ENCODE data around the gene SIPA1L3. TPM values are rescaled to one million over a fixed set of nuclear protein-coding genes. Genes with fewer than 3 reads are reported as not detected.

Gene SIPA1L3
- polyA plus RNA-seq, 6 donors from 2014 or later: 9.2 to 43.0 (median 19.5) TPM

GRCh38 chr19:38155453-38155852 is 248.4 kb downstream of the SIPA1L3 start:
- peak overlapping the region in 1 of 6 donors; percentile 67 for H3K27ac Mint-ChIP-seq

GRCh38 chr19:38158730-38159129 is 251.7 kb downstream of the SIPA1L3 start:
- H3K27me3 Mint-ChIP-seq: no peaks in the 10 kb centered on the region
- H3K27ac Mint-ChIP-seq: peak overlapping the region in 1 of 6 donors; percentile 66
- DNase-seq: no peak
- no peak for ATAC-seq (ENCODE audit: low read depth in 2 of 2)
- H3K36me3 Mint-ChIP-seq: peaks cover 13 to 36% of the 10 kb centered on the region in 2 donors
- peaks cover 0 to 7% (median 0%) of the 10 kb centered on the region in 3 donors for H3K4me1 Mint-ChIP-seq
- peaks cover 0 to 6% (median 0%) of the 10 kb centered on the region in 7 donors for H3K9me3 Mint-ChIP-seq
- H3K4me3 Mint-ChIP-seq: peak overlapping the region in 1 of 8 donors; percentile 15

More at GRCh38 chr19:38155453-38155852, 248.4 kb downstream of the SIPA1L3 start:
- no peak for ATAC-seq (ENCODE audit: low read depth in 2 of 2)
- H3K4me1 Mint-ChIP-seq: peaks cover 0 to 3% (median 0%) of the 10 kb centered on the region in 3 donors
- H3K9me3 Mint-ChIP-seq: no peaks in the 10 kb centered on the region
- DNase-seq: no peak
- peaks cover 9 to 33% of the 10 kb centered on the region in 2 donors for H3K36me3 Mint-ChIP-seq
- no peaks in the 10 kb centered on the region for H3K27me3 Mint-ChIP-seq
- no peak overlapping the region for H3K4me3 Mint-ChIP-seq

- no peak for DNase-seq
- peaks cover 13 to 45% of the 10 kb centered on the region in 2 donors for H3K36me3 Mint-ChIP-seq
- no peak overlapping the region for H3K27ac Mint-ChIP-seq
- no peaks in the 10 kb centered on the region for H3K27me3 Mint-ChIP-seq
- peaks cover 0 to 15% (median 0%) of the 10 kb centered on the region in 3 donors for H3K4me1 Mint-ChIP-seq
- H3K4me3 Mint-ChIP-seq: peak overlapping the region in 1 of 8 donors; percentile 15
- no peak for ATAC-seq (ENCODE audit: low read depth in 2 of 2)
- peaks cover 0 to 6% (median 0%) of the 10 kb centered on the region in 7 donors for H3K9me3 Mint-ChIP-seq
Measured at GRCh38 chr19:38162094-38162493, 255.1 kb downstream of the SIPA1L3 start.

- H3K4me3 Mint-ChIP-seq: peak overlapping the region in 2 of 8 donors; percentile 15 to 33
- ATAC-seq (ENCODE audit: low read depth in 2 of 2): no peak
- peak overlapping the region in 2 of 6 donors; percentile 27 to 47 for H3K27ac Mint-ChIP-seq
- DNase-seq: no peak
- peaks cover 0 to 6% (median 0%) of the 10 kb centered on the region in 7 donors for H3K9me3 Mint-ChIP-seq
- peaks cover 13 to 41% of the 10 kb centered on the region in 2 donors for H3K36me3 Mint-ChIP-seq
- no peaks in the 10 kb centered on the region for H3K27me3 Mint-ChIP-seq
- peaks cover 0 to 12% (median 0%) of the 10 kb centered on the region in 3 donors for H3K4me1 Mint-ChIP-seq
Measured at GRCh38 chr19:38162632-38163031, 255.6 kb downstream of the SIPA1L3 start.

- ATAC-seq (ENCODE audit: low read depth in 2 of 2): no peak
- H3K27me3 Mint-ChIP-seq: no peaks in the 10 kb centered on the region
- H3K9me3 Mint-ChIP-seq: peaks cover 0 to 6% (median 0%) of the 10 kb centered on the region in 7 donors
- H3K4me3 Mint-ChIP-seq: peak overlapping the region in 1 of 8 donors; percentile 32
- H3K27ac Mint-ChIP-seq: peak overlapping the region in 3 of 6 donors; percentile 63 to 81 (median 68)
- no peak for DNase-seq
- peaks cover 0 to 12% (median 0%) of the 10 kb centered on the region in 3 donors for H3K4me1 Mint-ChIP-seq
- H3K36me3 Mint-ChIP-seq: peaks cover 4 to 30% of the 10 kb centered on the region in 2 donors
Measured at GRCh38 chr19:38163419-38164290, 256.6 kb downstream of the SIPA1L3 start.

GRCh38 chr19:38164526-38164925 is 257.5 kb downstream of the SIPA1L3 start:
- DNase-seq (no peak), ATAC-seq (ENCODE audit: low read depth in 2 of 2) (no peak)
- H3K9me3 Mint-ChIP-seq: peaks cover 0 to 6% (median 0%) of the 10 kb centered on the region in 7 donors
- no peaks in the 10 kb centered on the region for H3K27me3 Mint-ChIP-seq
- peaks cover 4 to 26% of the 10 kb centered on the region in 2 donors for H3K36me3 Mint-ChIP-seq
- H3K4me1 Mint-ChIP-seq: peaks cover 0 to 12% (median 0%) of the 10 kb centered on the region in 3 donors
- peak overlapping the region in 1 of 8 donors; percentile 60 for H3K4me3 Mint-ChIP-seq
- peak overlapping the region in 1 of 6 donors; percentile 78 for H3K27ac Mint-ChIP-seq

GRCh38 chr19:38165335-38165734 is 258.3 kb downstream of the SIPA1L3 start:
- no peak for DNase-seq
- no peak overlapping the region for H3K4me3 Mint-ChIP-seq
- peaks cover 0 to 12% (median 0%) of the 10 kb centered on the region in 3 donors for H3K4me1 Mint-ChIP-seq
- ATAC-seq (ENCODE audit: low read depth in 2 of 2): no peak
- no peak overlapping the region for H3K27ac Mint-ChIP-seq
- no peaks in the 10 kb centered on the region for H3K27me3 Mint-ChIP-seq
- H3K36me3 Mint-ChIP-seq: peaks cover 4 to 26% of the 10 kb centered on the region in 2 donors
- peaks cover 0 to 6% (median 0%) of the 10 kb centered on the region in 7 donors for H3K9me3 Mint-ChIP-seq

- Mint-ChIP-seq H3K4me3 (no peak overlapping the region), H3K27me3 (no peaks in the 10 kb centered on the region), H3K9me3 (peaks cover 0 to under 1% (median 0%) of the 10 kb centered on the region in 7 donors), H3K36me3 (peaks cover 7 to 31% of the 10 kb centered on the region in 2 donors), H3K4me1 (peaks cover 3 to 18% (median 12%) of the 10 kb centered on the region in 3 donors), H3K27ac (no peak overlapping the region)
- ATAC-seq (ENCODE audit: low read depth in 2 of 2) (no peak), DNase-seq (no peak)
Measured at GRCh38 chr19:38168637-38169036, 261.6 kb downstream of the SIPA1L3 start.

- Mint-ChIP-seq H3K27ac (peak overlapping the region in 3 of 6 donors; percentile 1 to 60 (median 44)), H3K4me1 (peaks cover 3 to 15% (median 15%) of the 10 kb centered on the region in 3 donors), H3K27me3 (no peaks in the 10 kb centered on the region), H3K4me3 (no peak overlapping the region), H3K36me3 (peaks cover 7 to 34% of the 10 kb centered on the region in 2 donors), H3K9me3 (peaks cover 0 to 3% (median 0%) of the 10 kb centered on the region in 7 donors)
- ATAC-seq (ENCODE audit: low read depth in 2 of 2) (no peak), DNase-seq (no peak)
Measured at GRCh38 chr19:38170334-38170733, 263.3 kb downstream of the SIPA1L3 start.

- ATAC-seq (ENCODE audit: low read depth in 2 of 2) (no peak), DNase-seq (no peak)
- peak overlapping the region in 3 of 6 donors; percentile 60 to 78 (median 70) for H3K27ac Mint-ChIP-seq
- peaks cover 0 to 3% (median 0%) of the 10 kb centered on the region in 7 donors for H3K9me3 Mint-ChIP-seq
- no peaks in the 10 kb centered on the region for H3K27me3 Mint-ChIP-seq
- H3K4me1 Mint-ChIP-seq: peaks cover 3 to 15% (median 8%) of the 10 kb centered on the region in 3 donors
- peaks cover 11 to 33% of the 10 kb centered on the region in 2 donors for H3K36me3 Mint-ChIP-seq
- peak overlapping the region in 1 of 8 donors; percentile 9 for H3K4me3 Mint-ChIP-seq
Measured at GRCh38 chr19:38172001-38172400, 265.0 kb downstream of the SIPA1L3 start.

- DNase-seq (no peak), ATAC-seq (ENCODE audit: low read depth in 2 of 2) (no peak)
- Mint-ChIP-seq H3K36me3 (peaks cover 11 to 33% of the 10 kb centered on the region in 2 donors), H3K4me3 (peak overlapping the region in 2 of 8 donors; percentile 30 to 64), H3K9me3 (peaks cover 0 to 8% (median 0%) of the 10 kb centered on the region in 7 donors), H3K4me1 (peaks cover 3 to 15% (median 8%) of the 10 kb centered on the region in 3 donors), H3K27ac (peak overlapping the region in 3 of 6 donors; percentile 34 to 81 (median 78)), H3K27me3 (no peaks in the 10 kb centered on the region)
Measured at GRCh38 chr19:38173291-38174041, 266.5 kb downstream of the SIPA1L3 start.

GRCh38 chr19:38175422-38175821 is 268.4 kb downstream of the SIPA1L3 start:
- peaks cover 22 to 47% of the 10 kb centered on the region in 2 donors for H3K36me3 Mint-ChIP-seq
- no peaks in the 10 kb centered on the region for H3K27me3 Mint-ChIP-seq
- no peak for ATAC-seq (ENCODE audit: low read depth in 2 of 2)
- no peak overlapping the region for H3K4me3 Mint-ChIP-seq
- H3K9me3 Mint-ChIP-seq: peaks cover 5 to 22% (median 10%) of the 10 kb centered on the region in 7 donors
- DNase-seq: no peak
- H3K27ac Mint-ChIP-seq: no peak overlapping the region
- peaks cover 3 to 15% (median 8%) of the 10 kb centered on the region in 3 donors for H3K4me1 Mint-ChIP-seq

- ATAC-seq (ENCODE audit: low read depth in 2 of 2) (no peak), DNase-seq (no peak)
- Mint-ChIP-seq H3K27ac (no peak overlapping the region), H3K36me3 (peaks cover 30 to 52% of the 10 kb centered on the region in 2 donors), H3K4me1 (peaks cover 0 to 14% (median 0%) of the 10 kb centered on the region in 3 donors), H3K4me3 (no peak overlapping the region), H3K27me3 (no peaks in the 10 kb centered on the region), H3K9me3 (peaks cover 7 to 26% (median 17%) of the 10 kb centered on the region in 7 donors)
Measured at GRCh38 chr19:38180071-38180470, 273.1 kb downstream of the SIPA1L3 start.

Measured in naive B cell (primary cell).